ENCODE measurements around the gene RETSAT. TPM values are rescaled to one million over a fixed set of nuclear protein-coding genes. Genes with fewer than 3 reads are reported as not detected.
"Not testable (repeated sequence)": the region's sequence is repeated elsewhere in the genome, so short reads cannot be mapped to it uniquely, and the experiment has no call there.

RETSAT gene
- total RNA-seq, result 41.4 and 46.2 TPM in 2 replicates

DNA sequence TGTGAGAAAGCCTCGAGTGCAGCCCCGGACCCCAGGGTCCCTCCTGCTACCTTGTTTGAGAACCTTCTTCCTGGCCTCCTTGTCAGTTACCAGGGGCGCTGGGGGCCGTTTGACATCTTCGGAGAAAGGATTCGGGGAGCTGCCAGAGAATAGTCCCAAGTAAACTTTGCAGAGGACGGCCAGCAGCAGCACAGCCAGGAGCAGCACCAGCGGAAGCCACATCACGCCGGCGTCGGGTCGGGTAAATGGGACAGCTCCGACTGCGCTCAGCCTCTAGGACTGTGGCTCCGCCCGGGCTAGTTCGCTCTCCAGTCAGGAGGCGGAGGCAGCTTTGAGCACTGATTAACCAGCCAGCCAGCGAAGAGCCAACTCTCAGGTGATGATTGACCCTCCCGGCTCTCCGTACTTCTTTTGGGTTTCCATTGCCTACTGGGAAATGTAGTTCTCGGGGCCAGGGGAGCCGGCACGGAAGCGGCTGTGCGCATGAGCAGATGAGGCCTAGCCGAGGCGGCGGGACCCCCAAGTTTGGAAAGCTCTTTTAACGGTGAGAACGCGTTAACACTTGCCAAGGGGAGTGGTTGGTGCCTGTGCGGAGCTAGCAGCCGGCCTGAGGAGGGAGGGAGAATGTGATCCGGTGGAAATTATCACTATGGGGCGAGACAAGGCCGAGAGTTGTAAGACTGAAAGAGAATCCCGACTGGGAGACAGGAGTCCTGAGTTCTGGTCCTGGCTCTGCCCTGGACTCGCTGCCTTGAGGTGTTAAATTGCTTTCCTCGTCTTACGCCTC lies at the start of gene RETSAT, which contains the start of gene ELMOD3:
RETSAT (minus strand) TSS at position 243 of the 787 bp plus-strand sequence; CDS start at position 222, 21 bp downstream.
ELMOD3 (plus strand) TSS at position 484 of the 787 bp plus-strand sequence. CDS start 2,430 bp downstream, outside the sequence.
- peak; percentile 100 for DNase-seq (ENCODE audit: extremely low read depth, low read depth, low spot score)

DNA sequence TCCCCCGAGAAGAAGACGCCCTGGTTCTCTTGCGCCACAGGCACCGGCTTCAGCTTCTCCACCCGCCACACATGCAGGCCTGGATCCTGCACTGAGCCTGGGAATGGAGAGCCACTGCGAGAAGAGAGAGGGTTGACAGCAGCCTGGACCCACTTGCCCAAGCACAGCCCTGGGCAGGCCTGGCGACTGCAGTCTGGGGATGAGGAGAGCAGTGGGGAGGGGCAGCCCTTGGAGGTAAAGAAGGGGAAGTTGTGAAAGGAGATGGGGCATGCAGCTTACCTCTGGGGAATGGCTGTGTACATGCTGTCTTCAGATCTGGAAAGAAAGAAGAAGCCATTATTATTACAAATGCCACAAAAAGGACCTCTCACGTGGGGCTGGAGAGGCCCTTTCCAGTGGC lies 47.5 kb upstream of the RETSAT start:
- DNase-seq (ENCODE audit: extremely low read depth, low read depth, low spot score), result no peak

DNA sequence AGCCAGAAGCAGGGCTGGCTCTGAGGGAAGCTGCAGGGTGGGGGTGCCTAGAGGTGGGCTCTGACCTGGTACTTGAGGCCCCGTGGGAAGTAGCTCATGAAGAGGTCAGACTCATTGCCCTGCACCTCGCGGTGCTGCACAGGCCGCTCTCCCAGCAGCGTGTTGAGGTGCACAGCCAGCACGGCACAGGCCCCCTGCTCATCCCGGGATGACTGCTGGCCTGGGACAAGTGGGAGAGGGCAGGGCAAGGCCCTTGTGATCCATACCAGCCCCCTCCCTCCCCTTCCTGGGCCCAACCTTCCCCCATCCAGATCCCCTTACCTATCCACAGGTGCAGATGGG lies 47.1 kb upstream of the RETSAT start:
- DNase-seq (ENCODE audit: extremely low read depth, low read depth, low spot score), result no peak

DNA sequence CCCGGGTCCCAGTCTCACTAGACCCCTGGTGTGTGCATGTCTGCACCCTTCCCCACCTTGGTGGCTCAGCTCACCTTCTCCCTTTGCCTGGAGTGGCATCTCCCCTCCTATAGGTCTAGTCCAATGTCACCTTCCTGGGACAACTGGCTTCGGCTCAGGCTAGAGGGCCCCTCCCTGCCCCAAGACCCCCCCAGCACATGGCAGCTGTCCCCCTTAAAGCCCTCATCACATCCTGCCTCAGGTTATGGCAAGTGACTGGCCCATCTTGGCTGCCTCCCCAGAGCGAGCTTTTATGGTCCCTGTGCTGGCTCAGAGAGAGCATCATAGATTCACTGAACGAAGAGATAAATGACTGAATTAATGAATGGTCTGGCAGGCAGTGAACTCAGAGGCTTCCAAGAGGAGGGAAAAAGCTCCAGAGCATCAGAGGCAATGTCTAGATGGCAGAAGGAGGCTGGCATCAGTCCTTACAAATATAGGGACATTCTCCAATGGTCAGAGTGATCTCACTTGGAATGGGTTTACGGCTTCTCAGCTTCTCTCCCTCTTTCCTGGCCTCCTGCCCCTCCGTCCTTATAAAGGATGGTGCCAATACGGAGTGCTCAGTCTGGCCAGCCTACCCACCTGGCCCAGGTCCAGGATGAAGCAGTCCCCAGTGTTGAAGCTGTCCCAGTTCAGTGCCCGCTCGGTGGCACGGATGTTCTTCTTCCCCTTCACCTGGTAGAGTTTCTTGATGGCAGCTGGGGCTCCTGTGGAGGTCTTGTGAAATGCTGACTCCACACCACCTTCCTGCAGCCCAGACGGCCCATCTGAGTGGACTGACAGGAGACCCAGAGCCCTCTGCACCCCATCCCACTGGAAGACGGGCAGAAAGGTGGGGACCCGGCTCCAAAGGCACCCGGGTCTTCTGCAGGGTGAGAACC lies 46.5 kb upstream of the RETSAT start:
- DNase-seq (ENCODE audit: extremely low read depth, low read depth, low spot score), result no peak

DNA sequence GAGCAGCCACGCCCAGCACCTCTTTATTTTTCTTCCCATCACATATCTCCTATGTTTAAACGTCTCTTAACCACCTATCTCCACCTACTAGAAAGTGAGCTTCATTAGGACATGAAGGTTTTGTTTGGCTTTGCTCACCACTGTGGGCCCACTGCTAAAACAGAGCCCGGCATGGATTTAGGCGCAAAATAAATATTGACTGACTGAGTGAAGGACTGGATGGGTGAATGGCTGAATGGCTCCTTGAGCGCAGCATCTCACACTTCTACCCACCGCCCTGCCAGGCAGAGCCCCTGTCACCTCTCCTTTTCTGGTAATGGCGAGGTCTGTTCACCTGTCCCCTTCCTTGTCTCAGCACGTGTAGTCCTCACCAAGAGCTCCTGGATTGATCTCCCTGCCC lies 45.7 kb upstream of the RETSAT start:
- DNase-seq (ENCODE audit: extremely low read depth, low read depth, low spot score), result no peak

DNA sequence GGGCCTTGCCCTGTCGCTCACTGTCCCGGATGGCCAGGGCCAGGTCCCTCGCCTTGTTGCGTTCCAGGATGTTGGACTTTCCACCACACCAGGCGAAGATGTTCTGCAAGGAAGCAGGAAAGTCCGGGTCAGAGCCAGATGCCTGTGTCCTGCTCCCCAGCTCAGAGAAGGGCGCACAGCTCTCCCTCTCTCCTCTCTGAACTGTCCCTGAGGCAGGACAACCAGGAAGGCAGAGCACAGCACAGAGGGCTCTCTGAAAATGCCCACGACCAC lies 44.8 kb upstream of the RETSAT start:
- DNase-seq (ENCODE audit: extremely low read depth, low read depth, low spot score), result no peak

DNA sequence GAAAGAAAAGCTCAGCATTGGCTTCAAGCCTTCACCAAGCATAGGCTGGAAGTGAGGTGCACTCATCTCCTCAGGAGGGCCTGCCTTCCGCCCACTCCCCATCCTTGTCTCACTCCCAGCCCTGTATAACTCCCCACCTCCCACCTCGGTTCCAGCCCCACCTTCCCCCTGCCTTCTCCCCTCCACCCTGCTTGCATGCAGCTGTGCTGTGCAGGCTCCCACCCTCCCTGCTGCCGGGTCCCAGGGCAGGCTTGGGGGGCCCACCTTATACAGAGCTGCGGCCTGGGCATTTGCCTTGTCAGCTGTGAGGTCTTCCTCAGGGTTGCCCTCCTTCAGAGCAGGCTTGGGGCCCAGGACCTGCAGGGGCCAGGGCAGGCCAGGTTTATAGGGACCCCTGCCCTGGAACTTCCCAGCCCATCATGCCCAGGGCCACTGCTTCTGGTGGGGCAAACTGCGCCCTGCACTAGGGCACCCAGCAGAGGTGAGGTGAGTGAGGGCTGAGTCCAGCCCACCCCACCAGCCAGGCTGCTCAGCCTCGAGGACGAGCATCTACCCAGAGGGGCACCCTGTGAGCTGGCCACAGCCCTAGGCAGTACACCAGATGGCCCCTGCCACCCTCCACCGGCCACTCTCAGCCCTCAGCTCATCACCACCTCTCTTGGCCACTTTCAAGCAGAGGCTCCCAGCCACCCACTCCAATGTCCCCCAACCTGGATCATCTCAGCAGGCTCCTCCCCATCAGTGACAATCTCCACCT lies 44.3 kb upstream of the RETSAT start:
- DNase-seq (ENCODE audit: extremely low read depth, low read depth, low spot score), result no peak

DNA sequence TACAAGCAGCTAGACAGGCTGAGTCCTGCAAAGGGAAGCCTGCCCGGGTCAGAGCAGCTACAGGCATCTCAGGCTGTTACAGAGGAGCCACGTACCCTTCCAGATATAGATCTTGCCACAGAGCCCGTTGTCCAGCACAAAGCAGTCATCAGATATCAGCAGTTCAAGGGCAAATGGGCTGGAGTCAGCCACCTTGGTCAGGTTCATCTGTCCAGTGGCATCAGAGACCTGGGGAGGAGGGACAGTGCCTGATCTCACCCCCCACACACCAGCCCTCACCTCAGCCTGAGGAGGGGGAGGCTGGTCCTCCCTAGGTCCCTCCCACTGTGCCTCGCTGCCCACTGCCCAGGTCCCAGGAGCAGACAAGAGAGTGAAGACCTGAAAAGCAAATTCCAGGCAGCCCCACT lies 43.6 kb upstream of the RETSAT start:
- DNase-seq (ENCODE audit: extremely low read depth, low read depth, low spot score), result no peak

DNA sequence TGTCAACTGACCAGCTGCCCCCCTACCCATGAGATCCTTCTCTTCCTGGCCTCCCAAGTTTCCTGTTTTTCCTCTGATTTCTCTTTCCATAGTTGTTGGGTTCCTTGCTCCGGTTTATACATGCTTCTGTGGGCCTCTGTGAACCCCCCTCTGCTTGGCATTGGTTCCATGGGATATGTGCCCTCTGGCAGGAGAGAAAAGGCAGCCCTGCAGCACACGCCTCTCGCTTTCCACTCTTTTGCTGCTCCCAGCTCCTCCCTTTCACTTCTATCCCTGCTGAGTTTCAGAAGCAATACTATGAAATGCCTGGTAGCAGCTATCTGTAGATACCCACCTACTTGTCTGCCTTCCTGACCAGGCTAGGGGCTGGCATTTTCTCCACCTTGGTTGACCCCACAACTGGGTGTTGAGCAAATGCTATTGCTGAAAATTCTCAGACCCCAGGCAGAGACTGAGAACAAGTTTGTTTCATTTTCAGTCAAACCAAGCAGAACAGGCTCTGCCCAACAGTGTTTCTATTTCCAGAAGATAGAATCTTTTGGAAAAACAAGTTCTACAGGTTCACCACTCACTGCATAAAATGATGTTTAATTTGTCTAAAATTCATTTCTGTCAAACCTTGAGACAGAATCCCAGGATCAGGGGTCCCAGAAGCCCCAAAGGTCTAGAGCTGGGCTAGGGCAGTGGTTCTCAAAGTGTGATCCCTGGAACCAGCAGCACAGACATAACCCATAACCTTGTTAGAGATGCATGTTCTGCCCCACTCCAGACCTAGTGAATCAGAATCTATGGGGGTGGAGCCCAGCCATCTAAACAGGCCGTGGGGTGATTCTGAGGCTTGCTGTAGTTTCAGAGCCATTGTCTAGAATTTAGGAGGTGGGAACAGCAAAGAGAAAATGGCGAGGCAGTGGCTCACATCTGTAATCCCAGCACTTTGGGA lies 42.5 kb upstream of the RETSAT start:
- no peak for DNase-seq (ENCODE audit: extremely low read depth, low read depth, low spot score)

DNA sequence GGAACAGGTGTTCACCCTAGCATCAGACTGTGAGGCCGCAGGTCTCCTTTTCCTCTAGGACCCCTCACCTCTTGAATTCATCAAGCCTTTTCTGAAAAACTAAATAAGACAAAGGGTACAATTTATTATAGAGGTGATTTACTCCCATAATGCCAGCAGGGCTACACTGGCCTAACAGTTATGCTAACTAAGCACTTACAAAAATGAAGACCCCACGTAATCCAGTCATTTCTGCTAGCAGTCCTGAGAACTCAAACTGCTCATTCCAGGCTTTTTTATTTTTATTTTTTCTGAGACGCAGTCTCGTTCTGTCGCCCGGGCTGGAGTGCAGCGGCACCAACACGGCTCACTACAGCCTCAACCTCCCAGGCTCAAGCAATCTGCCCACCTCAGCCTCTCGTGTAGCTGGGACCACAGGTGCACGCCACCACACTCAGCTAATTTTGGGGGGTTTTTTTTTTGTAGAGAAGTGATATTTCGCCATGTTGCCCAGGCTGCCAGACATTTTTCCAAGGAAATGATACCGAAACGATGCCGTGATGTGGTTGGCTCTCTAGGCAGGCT lies 41.7 kb upstream of the RETSAT start:
- DNase-seq (ENCODE audit: extremely low read depth, low read depth, low spot score), result no peak

DNA sequence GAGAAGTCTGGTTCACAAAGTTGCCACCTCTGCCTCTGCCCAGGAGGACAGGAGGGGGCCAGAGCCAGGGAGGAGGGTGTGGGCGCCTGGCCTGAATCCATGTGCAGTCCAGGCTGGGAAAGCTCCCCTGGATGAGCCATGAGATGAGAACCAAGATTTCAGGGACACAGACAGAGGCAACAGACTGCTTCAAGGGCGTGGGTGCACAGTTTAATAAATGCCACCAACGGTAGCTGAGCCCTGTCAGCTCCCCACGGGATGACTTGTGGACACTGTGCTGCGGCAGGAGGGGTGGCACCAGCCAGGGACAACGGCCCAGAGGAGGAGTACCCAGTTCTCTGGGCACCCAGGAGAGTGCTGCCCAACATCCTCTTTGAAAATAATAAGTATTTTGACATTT lies 40.6 kb upstream of the RETSAT start:
- DNase-seq (ENCODE audit: extremely low read depth, low read depth, low spot score), result no peak

DNA sequence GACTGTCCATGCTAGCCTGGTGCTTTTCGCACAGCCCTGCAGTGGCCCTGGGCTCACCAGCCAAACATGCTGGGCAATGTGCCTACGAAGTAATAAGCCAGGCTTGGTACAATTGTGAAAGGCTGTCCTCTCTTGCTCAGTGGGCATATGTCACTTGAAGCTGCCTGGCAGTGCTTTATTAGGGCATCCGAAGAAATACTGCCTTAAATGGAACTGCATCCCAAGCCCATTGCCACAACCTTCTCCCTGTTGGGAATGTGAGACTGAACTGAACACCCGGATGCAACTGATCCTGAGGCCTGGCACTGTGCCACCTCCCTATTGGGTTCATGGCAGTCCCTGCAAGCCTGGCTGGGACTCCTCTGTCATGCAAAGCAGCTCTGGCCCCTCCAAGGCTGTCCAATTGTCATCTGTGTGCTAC lies 39.9 kb upstream of the RETSAT start:
- no peak for DNase-seq (ENCODE audit: extremely low read depth, low read depth, low spot score)

DNA sequence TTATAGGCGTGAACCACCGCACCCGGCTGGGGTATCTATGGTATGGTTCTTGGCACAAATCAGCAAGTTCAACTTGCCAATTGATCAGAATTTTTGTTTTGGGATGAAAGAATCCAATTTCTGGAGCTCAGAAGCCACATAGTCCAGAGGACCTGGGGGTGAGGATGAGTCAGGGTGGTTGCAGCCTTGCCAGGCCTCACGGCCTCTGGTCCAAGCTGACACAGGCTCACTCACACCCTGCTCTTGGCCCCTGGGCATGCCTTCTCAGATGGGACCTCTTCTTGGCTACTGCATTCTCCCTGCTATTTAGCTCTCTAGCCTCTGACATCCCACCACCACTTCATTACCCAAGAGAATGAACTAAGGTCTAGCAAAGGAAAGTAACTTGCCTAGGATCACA lies 39.5 kb upstream of the RETSAT start:
- DNase-seq (ENCODE audit: extremely low read depth, low read depth, low spot score), result no peak

DNA sequence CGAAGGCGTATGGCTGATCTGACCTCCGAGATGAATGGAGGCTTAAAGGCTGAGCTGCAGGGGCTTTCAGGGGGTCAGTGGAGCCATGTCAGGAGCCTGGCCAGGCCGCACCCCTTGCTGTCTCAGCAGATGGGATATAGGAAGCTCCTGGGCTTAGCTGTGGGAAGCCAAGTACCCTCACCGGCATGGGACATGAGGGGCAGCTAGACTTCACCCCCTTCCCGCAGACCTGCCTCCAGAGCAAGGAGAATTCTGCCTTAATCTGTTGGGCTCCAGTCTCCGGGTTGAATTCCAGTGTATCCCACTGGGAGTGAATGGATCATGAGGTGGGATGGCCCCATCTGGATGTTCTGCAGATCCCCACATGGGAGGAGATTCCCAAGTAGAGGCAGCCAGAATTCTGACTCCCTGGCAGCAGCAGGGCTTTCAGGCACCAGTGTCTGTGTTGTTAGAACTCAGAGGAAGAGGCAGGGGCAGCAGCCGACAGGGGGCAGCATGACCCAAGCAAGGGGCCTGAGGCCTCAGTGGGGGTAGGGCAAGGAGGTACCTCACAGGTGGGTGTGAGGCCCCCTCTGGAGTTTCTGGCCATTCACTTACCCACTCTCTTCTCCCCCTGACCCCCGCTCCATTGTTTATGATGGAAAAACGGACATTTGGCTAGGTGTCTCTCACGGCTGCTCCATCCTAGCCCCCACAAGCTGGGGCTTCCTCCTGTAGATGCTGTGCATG lies 36.8 kb upstream of the RETSAT start:
- no peak for DNase-seq (ENCODE audit: extremely low read depth, low read depth, low spot score)

DNA sequence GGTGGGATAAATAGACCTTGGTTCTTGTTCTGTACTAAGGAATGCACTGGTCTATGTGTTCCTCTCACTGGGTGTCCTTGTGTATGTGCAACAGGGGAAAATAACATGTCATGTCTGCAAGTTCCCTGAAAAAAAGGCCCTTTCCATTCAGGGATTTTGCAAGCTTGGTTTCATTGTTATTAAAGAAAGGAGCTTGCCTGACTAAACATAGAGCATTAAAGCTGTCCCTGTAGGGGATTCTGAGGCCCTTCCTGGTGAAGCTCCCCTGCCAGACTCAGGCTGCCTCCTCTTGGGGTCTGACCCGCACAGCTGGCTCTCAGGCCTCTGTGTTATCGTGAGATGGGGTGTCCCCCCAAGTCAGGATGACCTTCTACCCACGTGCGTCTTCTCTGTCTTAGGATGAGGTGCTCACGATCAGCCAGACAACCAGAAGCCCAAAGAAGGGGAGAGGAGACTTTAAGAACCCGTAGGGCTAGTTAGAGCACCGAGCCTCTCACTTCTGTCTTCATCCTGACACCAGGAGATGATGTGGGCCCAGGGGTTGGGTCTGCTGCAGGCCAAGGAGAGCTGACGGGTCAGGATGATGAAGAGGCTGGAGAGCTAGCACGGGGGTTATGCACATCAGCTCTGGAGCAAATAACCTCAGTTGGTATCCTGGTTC lies 34.7 kb upstream of the RETSAT start:
- no peak for DNase-seq (ENCODE audit: extremely low read depth, low read depth, low spot score)

DNA sequence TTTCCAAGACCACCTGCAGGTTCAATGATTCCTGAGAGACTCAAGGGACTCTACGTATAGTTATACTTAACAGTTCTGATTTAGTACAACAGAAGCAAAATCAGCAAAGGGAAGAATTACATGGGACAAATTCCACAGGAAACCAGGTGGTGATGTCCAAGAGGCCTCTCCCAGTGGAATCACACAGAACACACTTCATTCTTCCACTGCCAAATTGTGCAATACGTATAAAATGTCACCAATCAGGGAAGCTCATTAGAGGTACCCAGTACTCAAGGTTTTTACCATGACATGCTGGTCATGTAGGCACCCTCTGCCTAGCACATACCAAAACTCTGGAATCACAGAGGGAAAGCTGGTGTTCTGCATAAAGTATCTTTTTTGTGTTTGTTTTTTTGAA lies 33.4 kb upstream of the RETSAT start:
- no peak for DNase-seq (ENCODE audit: extremely low read depth, low read depth, low spot score)

DNA sequence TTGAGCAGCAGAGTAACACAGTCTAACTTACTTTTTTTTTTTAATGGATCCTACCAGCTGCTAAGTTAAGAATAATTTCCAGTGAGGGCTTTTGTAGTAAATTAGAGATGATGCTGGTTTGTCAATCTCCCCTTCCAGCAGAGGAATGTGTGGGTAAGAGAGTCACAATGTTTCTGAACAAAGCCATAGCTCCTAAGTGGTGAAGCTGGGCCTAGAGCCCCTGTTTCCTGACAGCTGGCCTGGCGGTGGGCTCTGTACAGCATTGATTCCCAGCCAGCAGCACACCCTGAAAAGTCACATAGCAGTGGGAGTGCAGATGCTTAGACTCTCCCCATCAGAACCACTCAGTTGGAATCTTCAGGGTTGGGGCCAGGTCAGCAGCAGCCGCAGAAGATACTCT lies 31.4 kb upstream of the RETSAT start:
- DNase-seq (ENCODE audit: extremely low read depth, low read depth, low spot score), result no peak

DNA sequence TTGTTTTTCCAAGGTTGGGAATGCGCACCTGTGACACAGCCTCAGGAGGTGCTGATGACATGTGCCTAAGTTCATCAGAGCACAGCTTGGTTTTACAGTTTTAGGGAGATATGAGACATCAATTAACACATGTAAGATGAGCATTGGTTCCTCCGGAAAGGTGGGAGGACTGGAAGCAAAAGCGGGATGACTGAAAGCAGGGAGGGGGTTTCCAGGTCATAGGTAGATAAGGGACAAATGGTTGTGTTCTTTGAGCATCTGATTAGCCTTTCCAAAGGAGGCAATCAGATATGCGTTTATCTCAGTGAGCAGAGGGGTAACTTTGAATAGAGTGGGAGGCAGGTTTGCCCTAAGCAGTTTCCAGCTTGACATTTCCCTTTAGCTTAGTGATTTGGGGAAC lies 29.5 kb upstream of the RETSAT start:
- no peak for DNase-seq (ENCODE audit: extremely low read depth, low read depth, low spot score)

DNA sequence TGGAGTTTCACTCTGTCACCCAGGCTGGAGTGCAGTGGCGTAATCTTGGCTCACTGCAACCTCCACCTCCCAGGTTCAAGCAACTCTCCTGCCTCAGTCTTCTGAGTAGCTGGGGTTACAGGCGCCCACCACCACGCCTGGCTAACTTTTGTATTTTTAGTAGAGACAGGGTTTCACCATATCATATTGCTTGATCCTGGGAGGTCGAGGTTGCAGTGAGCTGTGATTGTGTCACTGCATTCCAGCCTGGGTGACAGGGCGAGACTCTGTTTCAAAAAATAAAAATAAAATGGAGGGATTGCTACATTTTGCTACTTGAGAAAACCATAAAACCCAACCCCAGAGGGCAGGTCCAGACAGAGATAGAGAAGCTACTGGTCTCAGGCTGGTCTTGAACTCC lies 28.8 kb upstream of the RETSAT start:
- not testable (repeated sequence) for DNase-seq (ENCODE audit: extremely low read depth, low read depth, low spot score)
